HCT116 (cell line): ENCODE measurements around the gene TOMM34.

ENCODE experiments used
- POLR2A ChIP-seq: IDR thresholded peaks from 2 replicates; pipeline ENCODE4 v1.7.0; 2011; ENCODE audit warnings: borderline replicate concordance; ENCODE audit not compliant: insufficient read depth, insufficient read length; ENCODE audit errors: extremely low read depth
- TF ChIP-seq, protein P1 (sequence below), 3 experiments: fragments of 200-600 bp in 1 of 3; sonication (generic) in 1 of 3; IDR thresholded peaks in 2 of 3; conservative IDR thresholded peaks in 1 of 3; 2 replicates each; pipeline ENCODE4 v1.5.1; 2012 to 2017; ENCODE audit warnings: low read depth in 2 of 3, low read length in 2 of 3, antibody characterized with exemption in 1 of 3, borderline replicate concordance in 1 of 3, control low read depth in 1 of 3, mild to moderate bottlenecking in 1 of 3, mixed read lengths in 1 of 3, mixed run types in 1 of 3, moderate library complexity in 1 of 3; ENCODE audit not compliant: insufficient read depth in 1 of 3

- TF ChIP-seq POLR2A: no peak
- TF ChIP-seq, protein P1, sequence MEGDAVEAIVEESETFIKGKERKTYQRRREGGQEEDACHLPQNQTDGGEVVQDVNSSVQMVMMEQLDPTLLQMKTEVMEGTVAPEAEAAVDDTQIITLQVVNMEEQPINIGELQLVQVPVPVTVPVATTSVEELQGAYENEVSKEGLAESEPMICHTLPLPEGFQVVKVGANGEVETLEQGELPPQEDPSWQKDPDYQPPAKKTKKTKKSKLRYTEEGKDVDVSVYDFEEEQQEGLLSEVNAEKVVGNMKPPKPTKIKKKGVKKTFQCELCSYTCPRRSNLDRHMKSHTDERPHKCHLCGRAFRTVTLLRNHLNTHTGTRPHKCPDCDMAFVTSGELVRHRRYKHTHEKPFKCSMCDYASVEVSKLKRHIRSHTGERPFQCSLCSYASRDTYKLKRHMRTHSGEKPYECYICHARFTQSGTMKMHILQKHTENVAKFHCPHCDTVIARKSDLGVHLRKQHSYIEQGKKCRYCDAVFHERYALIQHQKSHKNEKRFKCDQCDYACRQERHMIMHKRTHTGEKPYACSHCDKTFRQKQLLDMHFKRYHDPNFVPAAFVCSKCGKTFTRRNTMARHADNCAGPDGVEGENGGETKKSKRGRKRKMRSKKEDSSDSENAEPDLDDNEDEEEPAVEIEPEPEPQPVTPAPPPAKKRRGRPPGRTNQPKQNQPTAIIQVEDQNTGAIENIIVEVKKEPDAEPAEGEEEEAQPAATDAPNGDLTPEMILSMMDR (IDR thresholded peaks at IDR 0.05 in 2 of 3, conservative IDR thresholded peaks at IDR 0.05 in 1 of 3; ENCODE audit: borderline replicate concordance in 1 of 3, insufficient read depth in 1 of 3, low read depth in 2 of 3, low read length in 2 of 3): no peak
Measured at GRCh38 chr20:44997171-44997570, 37.0 kb upstream of the TOMM34 start.
